Keratinocyte (primary cell): ENCODE data around the gene GRHPR.

Source experiments
- EZH2 ChIP-seq: IDR thresholded peaks from one replicate; pipeline ENCODE4 v1.6.1; 2012; ENCODE audit warnings: inconsistent platforms, mild to moderate bottlenecking, low read length, moderate library complexity
- TF ChIP-seq, protein P1 (sequence below), 3 experiments: IDR thresholded peaks in 1 of 3; conservative IDR thresholded peaks in 1 of 3; optimal IDR thresholded peaks in 1 of 3; 2 replicates in 2 of 3; 3 replicates in 1 of 3; pipeline versions ENCODE3 to v1.5.1; 2011; ENCODE audit warnings: low read length in 3 of 3, mild to moderate bottlenecking in 3 of 3, moderate library complexity in 2 of 3, control low read depth in 1 of 3, inconsistent platforms in 1 of 3; ENCODE audit not compliant: insufficient read depth in 2 of 3; ENCODE audit errors: extremely low read depth in 1 of 3

DNA sequence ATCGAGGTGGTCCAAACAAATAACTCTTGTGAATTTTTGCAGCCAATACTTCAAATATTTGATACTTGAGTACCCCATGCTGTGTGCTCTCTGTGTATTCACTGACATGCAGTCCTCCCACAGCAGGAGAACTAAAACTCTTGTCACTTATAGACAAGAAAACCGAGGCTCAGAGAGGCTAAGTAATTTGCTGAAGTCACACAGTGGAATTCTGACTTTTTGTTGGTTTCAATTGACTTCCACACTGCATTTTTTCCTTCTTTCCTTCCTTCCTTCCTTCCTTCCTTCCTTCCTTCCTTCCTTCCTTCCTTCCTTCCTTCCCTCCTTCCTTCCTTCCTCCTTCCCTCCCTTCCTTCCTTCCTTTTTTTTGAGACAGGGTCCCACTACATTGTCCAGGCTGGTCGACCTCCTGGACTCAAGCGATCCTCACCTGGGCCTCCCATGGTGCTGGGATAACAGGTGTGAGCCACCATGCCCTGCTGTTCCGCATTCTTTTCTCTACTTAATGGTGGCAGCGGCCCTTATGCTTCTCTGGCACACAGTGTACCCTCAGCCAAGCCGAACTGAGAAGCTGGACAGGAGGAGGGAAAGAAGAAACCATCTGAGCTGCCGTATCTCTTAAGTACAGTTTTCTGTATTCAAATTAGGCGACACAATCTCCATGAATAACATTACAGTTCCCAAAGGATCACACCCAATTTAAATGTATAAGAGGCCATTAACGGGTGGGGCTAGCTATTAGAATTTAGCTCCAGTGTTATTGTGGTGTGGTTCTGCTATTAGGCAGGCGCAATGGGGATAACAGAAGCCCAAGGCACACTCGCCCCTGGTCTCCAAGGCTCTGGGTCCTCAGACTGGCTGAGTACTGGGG lies 38.4 kb upstream of the GRHPR start:
- TF ChIP-seq, protein P1, sequence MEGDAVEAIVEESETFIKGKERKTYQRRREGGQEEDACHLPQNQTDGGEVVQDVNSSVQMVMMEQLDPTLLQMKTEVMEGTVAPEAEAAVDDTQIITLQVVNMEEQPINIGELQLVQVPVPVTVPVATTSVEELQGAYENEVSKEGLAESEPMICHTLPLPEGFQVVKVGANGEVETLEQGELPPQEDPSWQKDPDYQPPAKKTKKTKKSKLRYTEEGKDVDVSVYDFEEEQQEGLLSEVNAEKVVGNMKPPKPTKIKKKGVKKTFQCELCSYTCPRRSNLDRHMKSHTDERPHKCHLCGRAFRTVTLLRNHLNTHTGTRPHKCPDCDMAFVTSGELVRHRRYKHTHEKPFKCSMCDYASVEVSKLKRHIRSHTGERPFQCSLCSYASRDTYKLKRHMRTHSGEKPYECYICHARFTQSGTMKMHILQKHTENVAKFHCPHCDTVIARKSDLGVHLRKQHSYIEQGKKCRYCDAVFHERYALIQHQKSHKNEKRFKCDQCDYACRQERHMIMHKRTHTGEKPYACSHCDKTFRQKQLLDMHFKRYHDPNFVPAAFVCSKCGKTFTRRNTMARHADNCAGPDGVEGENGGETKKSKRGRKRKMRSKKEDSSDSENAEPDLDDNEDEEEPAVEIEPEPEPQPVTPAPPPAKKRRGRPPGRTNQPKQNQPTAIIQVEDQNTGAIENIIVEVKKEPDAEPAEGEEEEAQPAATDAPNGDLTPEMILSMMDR (optimal IDR thresholded peaks at IDR 0.05 in 1 of 3, IDR thresholded peaks at IDR 0.05 in 1 of 3, conservative IDR thresholded peaks at IDR 0.05 in 1 of 3; ENCODE audit: extremely low read depth in 1 of 3, insufficient read depth in 2 of 3, low read length in 3 of 3), result no peak
- TF ChIP-seq EZH2, result no peak
